VCaP (cell line): Measurements from ENCODE around the gene NYNRIN.

Experiments
- H3K27ac ChIP-seq: fragments of 450-650 bp; 2 replicates; pipeline ENCODE4 v1.5.1; 2017
- CTCF ChIP-seq: fragments of 450-650 bp; conservative IDR thresholded peaks from 2 replicates; pipeline ENCODE4 v1.5.1; 2017; ENCODE audit warnings: mild to moderate bottlenecking, moderate library complexity

Gene NYNRIN

GRCh38 chr14:24366721-24367513, 31.9 kb upstream of the NYNRIN start:
- H3K27ac ChIP-seq, result peak overlapping the region; percentile 91
- TF ChIP-seq CTCF, result no peak

- TF ChIP-seq CTCF, result no peak
These were observed 31.1 kb upstream of the NYNRIN start, which contains the start of gene NFATC4 for GRCh38 chr14:24367514-24368211. Gene NFATC4, plus strand, starts transcription at chr14:24368184. Its CDS starts 157 bp downstream, at chr14:24368341.

GRCh38 chr14:24368212-24368561, 30.6 kb upstream of the NYNRIN start:
- peak overlapping the region; percentile 91; the same call in 1 of the 2 replicates for H3K27ac ChIP-seq
- TF ChIP-seq CTCF, result no peak

More at GRCh38 chr14:24367514-24368211, 31.1 kb upstream of the NYNRIN start, which contains the start of gene NFATC4:
- H3K27ac ChIP-seq, result peak within 1 kb of the TSS; percentile 91

- no peak for TF ChIP-seq CTCF
- no peak overlapping the region for H3K27ac ChIP-seq
These were observed 30.1 kb upstream of the NYNRIN start for GRCh38 chr14:24368562-24369252.

- H3K27ac ChIP-seq, result no peak overlapping the region
- no peak for TF ChIP-seq CTCF
These were observed 29.3 kb upstream of the NYNRIN start for GRCh38 chr14:24369463-24369862.

GRCh38 chr14:24369907-24370687, 28.7 kb upstream of the NYNRIN start:
- H3K27ac ChIP-seq, result no peak overlapping the region
- no peak for TF ChIP-seq CTCF
